ENCODE measurements around the gene VWDE. TPM values are rescaled to one million over a fixed set of nuclear protein-coding genes. Genes with fewer than 3 reads are reported as not detected.
"Not testable (repeated sequence)": the region's sequence is repeated elsewhere in the genome, so short reads cannot be mapped to it uniquely, and the experiment has no call there.

Gene VWDE
- total and polyA plus RNA-seq, 12 donors = 0.05 to 0.37 (median 0.07) TPM; not detected in 9

DNA sequence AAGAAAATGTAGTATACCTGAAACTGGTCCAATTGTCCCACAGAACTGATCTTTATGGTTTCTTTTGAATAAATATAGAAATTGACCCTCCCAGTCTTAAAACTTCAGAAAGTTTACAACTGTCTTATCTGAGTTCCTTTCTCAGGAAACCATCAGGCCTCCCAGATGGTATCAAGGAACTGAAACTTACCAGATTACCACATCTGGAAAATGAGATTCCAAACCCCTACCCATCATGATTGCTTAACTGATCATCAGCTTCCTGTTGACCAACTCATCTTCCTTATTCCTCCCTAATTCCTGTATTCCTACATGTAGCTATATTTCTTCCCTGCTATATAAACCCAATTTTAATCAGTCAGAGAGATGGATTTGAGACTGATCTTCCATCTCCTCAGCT is 5.5 kb downstream of the VWDE start:
- ATAC-seq (no peak), DNase-seq (no peak)
- Histone ChIP-seq H3K27me3 (peaks cover 0 to 51% (median 20%) of the 10 kb centered on the region in 7 donors), H3K36me3 (no peaks in the 10 kb centered on the region), H3K4me1 (peaks cover 0 to 5% (median under 1%) of the 10 kb centered on the region in 9 donors), H3K27ac (no peak overlapping the region), H3K4me3 (no peak overlapping the region), H3K9me3 (peaks cover 0 to 11% (median 0%) of the 10 kb centered on the region in 11 donors)
- intact Hi-C loops (cut with DNase I) = no loop called here
- TF ChIP-seq, protein P1, sequence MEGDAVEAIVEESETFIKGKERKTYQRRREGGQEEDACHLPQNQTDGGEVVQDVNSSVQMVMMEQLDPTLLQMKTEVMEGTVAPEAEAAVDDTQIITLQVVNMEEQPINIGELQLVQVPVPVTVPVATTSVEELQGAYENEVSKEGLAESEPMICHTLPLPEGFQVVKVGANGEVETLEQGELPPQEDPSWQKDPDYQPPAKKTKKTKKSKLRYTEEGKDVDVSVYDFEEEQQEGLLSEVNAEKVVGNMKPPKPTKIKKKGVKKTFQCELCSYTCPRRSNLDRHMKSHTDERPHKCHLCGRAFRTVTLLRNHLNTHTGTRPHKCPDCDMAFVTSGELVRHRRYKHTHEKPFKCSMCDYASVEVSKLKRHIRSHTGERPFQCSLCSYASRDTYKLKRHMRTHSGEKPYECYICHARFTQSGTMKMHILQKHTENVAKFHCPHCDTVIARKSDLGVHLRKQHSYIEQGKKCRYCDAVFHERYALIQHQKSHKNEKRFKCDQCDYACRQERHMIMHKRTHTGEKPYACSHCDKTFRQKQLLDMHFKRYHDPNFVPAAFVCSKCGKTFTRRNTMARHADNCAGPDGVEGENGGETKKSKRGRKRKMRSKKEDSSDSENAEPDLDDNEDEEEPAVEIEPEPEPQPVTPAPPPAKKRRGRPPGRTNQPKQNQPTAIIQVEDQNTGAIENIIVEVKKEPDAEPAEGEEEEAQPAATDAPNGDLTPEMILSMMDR (IDR thresholded peaks at IDR 0.05) = no peak

DNA sequence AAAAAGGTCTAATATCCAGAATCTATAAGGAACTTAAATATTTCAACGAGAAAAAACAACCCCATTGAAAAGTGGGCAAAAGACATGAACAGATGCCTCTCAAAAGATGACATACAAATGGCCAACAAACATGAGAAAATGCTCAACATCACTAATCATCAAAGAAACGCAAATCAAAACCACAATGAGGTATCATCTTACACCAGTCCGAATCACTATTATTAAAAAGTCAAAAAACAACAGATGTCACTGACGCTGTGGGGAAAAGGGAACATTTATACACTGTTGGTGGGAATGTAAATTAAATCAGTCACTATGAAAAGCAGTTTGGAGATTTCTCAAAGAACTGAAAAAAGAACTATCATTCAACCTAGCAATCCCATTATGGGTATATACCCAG is 6.0 kb downstream of the VWDE start:
- no peaks in the 10 kb centered on the region for H3K4me1 ChIP-seq
- H3K36me3 ChIP-seq = no peaks in the 10 kb centered on the region
- 92 to 93% methylated on average over 4 of the region's 4 CpGs for WGBS, 2 donors
- no peak overlapping the region for H3K27ac ChIP-seq
- ATAC-seq (no peak), DNase-seq (no peak)
- peaks cover 0 to 46% (median 18%) of the 10 kb centered on the region in 7 donors for H3K27me3 ChIP-seq
- intact Hi-C loops (cut with DNase I) = no loop called here
- H3K4me3 ChIP-seq = no peak overlapping the region
- TF ChIP-seq, protein P1 (IDR thresholded peaks at IDR 0.05) = no peak
- H3K9me3 ChIP-seq = peaks cover 0 to 11% (median 0%) of the 10 kb centered on the region in 11 donors

DNA sequence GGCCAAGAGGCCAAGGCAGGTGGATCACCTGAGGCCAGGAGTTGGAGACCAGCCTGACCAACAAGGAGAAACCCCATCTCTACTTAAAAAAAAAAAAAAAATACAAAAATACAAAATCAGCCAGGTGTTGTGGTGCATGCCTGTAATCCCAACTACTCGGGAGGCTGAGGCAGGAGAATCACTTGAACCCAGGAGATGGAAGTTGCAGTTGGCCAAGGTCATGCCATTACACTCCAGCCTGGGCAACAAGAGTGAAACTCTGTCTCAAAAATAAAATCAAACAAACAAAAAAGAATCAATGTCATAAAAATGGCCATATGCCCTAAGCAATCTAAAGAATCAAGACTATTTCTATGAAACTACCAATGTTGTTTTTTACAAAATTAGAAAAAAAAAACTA is 7.0 kb downstream of the VWDE start:
- DNase-seq; H3K36me3 ChIP-seq; H3K4me1 ChIP-seq; ATAC-seq; H3K27ac ChIP-seq; intact Hi-C loops (cut with DNase I); H3K4me3 ChIP-seq: not testable (repeated sequence)
- Histone ChIP-seq H3K9me3 (peaks cover 0 to 11% (median 0%) of the 10 kb centered on the region in 11 donors), H3K27me3 (peaks cover 0 to 36% (median 8%) of the 10 kb centered on the region in 7 donors)
- WGBS, 2 donors = 78% methylated on average over 1 of the region's 1 CpG

DNA sequence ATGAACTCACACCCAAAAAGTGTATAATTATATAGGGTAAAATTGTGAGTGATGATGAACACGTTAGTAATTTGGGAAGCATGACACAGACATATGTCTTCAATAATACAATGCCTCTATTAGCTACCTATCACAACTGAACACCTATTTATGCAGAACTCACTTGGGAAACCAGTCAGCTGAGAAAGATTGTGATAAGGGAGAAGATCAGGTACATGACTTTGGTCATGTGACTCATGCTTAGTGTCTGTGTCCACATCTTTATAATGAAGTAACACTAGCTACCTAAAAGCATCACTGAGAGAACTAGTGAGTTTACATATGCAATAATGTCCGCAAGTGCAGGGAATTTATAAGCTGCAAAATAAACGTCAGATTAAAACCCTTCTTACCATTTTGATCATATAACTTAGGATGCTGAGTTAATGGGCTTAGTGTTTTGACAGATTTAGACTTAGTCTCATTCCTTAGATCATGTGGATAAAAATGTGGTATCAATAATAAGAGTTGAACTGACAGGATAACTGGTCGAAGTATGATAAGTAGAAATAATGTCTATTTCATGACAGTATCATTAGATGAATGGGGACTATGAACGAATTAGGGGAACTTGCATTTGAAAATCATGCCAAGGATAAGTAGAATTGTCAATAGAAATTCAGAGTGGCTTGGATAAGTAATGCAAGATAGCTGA is 11.6 kb downstream of the VWDE start:
- intact Hi-C loops (cut with DNase I) = no loop called here
- WGBS, 2 donors = 74% methylated on average over 5 of the region's 5 CpGs
- no peak for DNase-seq
- H3K36me3 ChIP-seq = no peaks in the 10 kb centered on the region
- H3K4me3 ChIP-seq = no peak overlapping the region
- ATAC-seq = no peak
- H3K9me3 ChIP-seq = no peaks in the 10 kb centered on the region
- H3K27me3 ChIP-seq = peaks cover 0 to 8% (median 0%) of the 10 kb centered on the region in 7 donors
- TF ChIP-seq, protein P1 (IDR thresholded peaks at IDR 0.05) = no peak
- no peak overlapping the region for H3K27ac ChIP-seq
- no peaks in the 10 kb centered on the region for H3K4me1 ChIP-seq

DNA sequence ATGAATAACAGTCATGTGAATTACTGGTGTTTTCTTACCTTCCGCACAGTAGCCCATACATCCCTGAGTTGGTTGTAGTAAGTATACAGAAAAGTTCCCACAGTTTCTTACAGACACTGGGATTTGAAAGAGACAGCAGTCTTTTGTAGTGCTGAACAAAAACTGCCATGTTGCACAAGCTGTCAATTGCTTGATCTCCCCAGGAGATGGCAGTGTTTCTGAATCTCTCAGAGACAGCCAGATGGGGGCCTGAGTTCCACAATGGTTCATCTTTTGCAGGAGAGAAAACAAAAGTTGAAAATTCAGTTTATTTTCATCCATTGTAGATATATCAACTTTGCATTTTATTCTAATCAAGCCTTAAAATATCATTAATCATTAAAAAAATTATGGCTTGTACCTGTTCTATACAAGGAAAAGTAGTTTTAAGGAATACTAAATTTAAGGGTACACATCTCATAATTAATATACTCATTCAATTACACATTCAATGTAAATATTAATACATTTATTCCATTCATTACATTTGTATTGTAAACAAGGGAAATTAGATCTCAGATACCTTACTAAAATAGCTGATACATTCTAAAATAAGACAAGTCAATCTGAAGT is 14.5 kb downstream of the VWDE start:
- Histone ChIP-seq H3K36me3 (no peaks in the 10 kb centered on the region), H3K4me1 (peaks cover 0 to 2% (median 0%) of the 10 kb centered on the region in 9 donors), H3K27me3 (peaks cover 0 to 5% (median 0%) of the 10 kb centered on the region in 7 donors), H3K9me3 (no peaks in the 10 kb centered on the region), H3K27ac (no peak overlapping the region), H3K4me3 (no peak overlapping the region)
- DNase-seq (peak in 1 of 2 donors; percentile 10), ATAC-seq (no peak)
- intact Hi-C loops (cut with DNase I) = no loop called here
- TF ChIP-seq, protein P1 (IDR thresholded peaks at IDR 0.05) = peak; percentile 14 to 74 (median 65)
- WGBS, 2 donors = 76 to 79% methylated on average over 1 of the region's 1 CpG
